ENCODE measurements around the gene SVOPL. TPM values are rescaled to one million over a fixed set of nuclear protein-coding genes. Genes with fewer than 3 reads are reported as not detected.

Gene SVOPL
- total RNA-seq, 2 experiments from 2014 or later: not detected

DNA sequence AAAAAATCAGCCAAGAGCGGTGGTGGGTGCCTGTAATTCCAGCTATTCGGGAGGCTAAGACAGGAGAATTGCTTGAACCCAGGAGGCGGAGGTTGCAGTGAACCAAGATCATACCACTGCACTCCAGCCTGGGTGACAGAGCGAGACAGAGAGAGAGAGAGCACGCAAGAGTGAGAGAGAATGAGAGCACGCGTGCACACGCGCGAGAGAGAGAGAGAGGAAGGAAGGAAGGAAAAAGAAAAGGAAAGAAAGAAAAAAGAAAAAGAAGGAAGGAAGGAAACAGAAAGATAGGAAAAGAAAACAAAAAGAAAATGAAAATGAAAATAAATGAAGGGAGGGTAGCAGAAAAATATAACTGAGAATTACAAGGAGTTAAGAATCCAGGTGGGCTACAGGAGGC lies 82.7 kb downstream of the SVOPL start:
- intact Hi-C loops (cut with micrococcal nuclease): no loop called here
- H3K27ac Mint-ChIP-seq: no peak overlapping the region
- no peak overlapping the region for H3K4me3 Mint-ChIP-seq
- no peaks in the 10 kb centered on the region for H3K4me1 Mint-ChIP-seq (ENCODE audit: low read depth)
- no peaks in the 10 kb centered on the region for H3K36me3 Mint-ChIP-seq
- ChIA-PET CTCF (no interaction called here), POLR2A (no interaction called here)
- H3K9me3 Mint-ChIP-seq: no peaks in the 10 kb centered on the region
- no peaks in the 10 kb centered on the region for H3K27me3 Mint-ChIP-seq
- DNase-seq: no peak

DNA sequence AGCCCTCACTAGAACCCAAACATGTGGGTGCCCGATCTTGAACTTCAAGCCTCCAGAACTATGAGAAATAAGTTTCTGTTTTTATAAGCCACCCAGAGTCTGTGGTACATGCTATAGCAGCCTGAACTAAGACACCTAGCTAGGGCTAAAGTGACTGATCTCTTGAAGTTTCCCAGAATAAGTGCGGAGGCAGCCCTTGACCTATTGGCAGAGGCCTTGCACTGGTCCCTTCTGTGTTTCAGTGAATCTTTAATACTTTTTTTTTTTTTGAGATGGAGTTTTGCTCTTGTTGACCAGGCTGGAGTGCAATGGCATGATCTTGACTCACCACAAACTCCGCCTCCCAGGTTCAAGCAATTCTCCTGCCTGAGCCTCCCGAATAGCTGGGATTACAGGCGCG lies 85.1 kb downstream of the SVOPL start:
- no peak overlapping the region for H3K27ac Mint-ChIP-seq
- H3K9me3 Mint-ChIP-seq: no peaks in the 10 kb centered on the region
- H3K36me3 Mint-ChIP-seq: no peaks in the 10 kb centered on the region
- intact Hi-C loops (cut with micrococcal nuclease): no loop called here
- no peak for DNase-seq
- no peak overlapping the region for H3K4me3 Mint-ChIP-seq
- H3K4me1 Mint-ChIP-seq (ENCODE audit: low read depth): no peaks in the 10 kb centered on the region
- no peaks in the 10 kb centered on the region for H3K27me3 Mint-ChIP-seq
- ChIA-PET POLR2A (no interaction called here), CTCF (interaction anchor here (0.6 kb wide), 1 partner anchor 155 kb away, joined by 3 read pairs; no protein-coding TSS in a partner anchor)

DNA sequence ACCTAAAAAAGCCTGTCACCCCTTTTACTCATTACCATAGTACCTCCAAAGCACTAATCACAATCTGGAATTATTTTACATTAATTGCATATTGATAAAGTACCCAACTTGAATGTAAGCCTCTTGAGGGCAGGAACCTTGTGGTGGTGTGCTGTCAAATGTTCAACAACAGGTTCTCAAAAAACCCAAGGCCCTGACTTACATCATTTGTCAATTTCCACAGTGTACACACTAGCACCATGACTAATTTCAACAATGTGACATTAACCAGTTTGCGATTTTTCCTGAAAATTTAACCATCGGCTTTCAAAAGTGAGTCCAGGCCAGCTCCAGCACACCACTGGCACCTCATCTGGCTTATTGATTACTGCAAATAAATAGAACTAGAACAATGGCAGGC lies 87.5 kb downstream of the SVOPL start:
- Mint-ChIP-seq H3K27ac (no peak overlapping the region), H3K9me3 (no peaks in the 10 kb centered on the region), H3K27me3 (no peaks in the 10 kb centered on the region), H3K4me1 (ENCODE audit: low read depth) (peaks cover under 1% of the 10 kb centered on the region), H3K36me3 (no peaks in the 10 kb centered on the region), H3K4me3 (no peak overlapping the region)
- ChIA-PET POLR2A (no interaction called here), CTCF (no interaction called here)
- no peak for DNase-seq
- intact Hi-C loops (cut with micrococcal nuclease): no loop called here

DNA sequence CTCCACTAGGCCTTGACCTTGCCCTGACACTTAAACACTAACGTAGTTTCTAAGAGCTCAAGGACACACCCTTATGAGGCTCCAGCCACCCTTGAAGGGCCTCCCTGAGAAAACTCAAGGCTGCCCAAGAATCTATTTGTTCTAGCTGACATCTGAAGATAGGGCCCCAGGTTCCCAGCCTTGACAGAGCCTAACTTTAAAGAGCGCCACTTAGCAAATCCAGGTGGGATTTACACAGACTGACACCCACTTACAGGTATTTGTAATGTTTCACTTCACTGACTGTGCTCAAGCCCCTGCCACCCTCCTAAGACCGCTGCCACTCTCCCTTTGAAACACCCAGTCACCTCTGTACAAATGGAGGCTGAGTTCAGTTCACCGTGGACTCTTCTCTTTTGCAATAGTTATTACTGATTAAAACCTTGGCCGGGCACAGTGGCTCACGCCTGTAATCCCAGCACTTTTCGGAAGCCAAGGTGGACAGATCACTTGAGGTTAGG lies 90.4 kb downstream of the SVOPL start:
- DNase-seq: no peak
- Mint-ChIP-seq H3K4me1 (ENCODE audit: low read depth) (peaks cover 15% of the 10 kb centered on the region), H3K27ac (no peak overlapping the region), H3K9me3 (no peaks in the 10 kb centered on the region), H3K27me3 (no peaks in the 10 kb centered on the region), H3K36me3 (no peaks in the 10 kb centered on the region), H3K4me3 (no peak overlapping the region)
- CTCF ChIA-PET: interaction anchor here (0.5 to 1.0 kb wide), 2 partner anchors 128 to 184 kb away, joined by 3 to 5 read pairs; no protein-coding TSS in a partner anchor
- POLR2A ChIA-PET: no interaction called here
- intact Hi-C loops (cut with micrococcal nuclease): no loop called here

DNA sequence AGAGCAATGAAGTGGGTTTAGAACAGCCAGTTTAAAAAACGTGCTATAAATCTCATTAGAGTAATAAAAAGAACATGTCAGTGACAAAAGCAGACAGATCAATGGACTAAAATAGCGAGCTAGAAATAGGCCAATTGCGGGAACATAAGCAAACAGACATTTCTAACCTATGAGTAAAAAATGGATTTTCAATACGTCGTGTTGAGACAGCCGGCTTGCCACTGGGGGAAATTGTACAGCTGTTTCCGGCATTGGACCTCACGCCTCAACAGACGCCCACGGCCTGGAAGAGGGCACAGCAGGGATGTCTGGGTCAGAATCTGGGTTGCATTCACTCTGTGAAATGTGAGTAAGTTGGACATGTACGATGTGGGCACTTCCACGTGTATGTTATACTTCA lies 92.9 kb downstream of the SVOPL start:
- Mint-ChIP-seq H3K4me1 (ENCODE audit: low read depth) (peaks cover 15% of the 10 kb centered on the region), H3K27me3 (no peaks in the 10 kb centered on the region), H3K9me3 (no peaks in the 10 kb centered on the region), H3K4me3 (no peak overlapping the region), H3K27ac (peak overlapping the region; percentile 36), H3K36me3 (no peaks in the 10 kb centered on the region)
- DNase-seq: peak; percentile 80
- intact Hi-C loops (cut with micrococcal nuclease): loop anchor here (2.0 to 5.0 kb wide), 3 partner anchors 17 to 146 kb away; partner anchors contain the start of gene TRIM24
- POLR2A ChIA-PET: no interaction called here
- CTCF ChIA-PET: interaction anchor here (0.5 kb wide), 1 partner anchor 108 kb away, joined by 5 read pairs; no protein-coding TSS in a partner anchor

DNA sequence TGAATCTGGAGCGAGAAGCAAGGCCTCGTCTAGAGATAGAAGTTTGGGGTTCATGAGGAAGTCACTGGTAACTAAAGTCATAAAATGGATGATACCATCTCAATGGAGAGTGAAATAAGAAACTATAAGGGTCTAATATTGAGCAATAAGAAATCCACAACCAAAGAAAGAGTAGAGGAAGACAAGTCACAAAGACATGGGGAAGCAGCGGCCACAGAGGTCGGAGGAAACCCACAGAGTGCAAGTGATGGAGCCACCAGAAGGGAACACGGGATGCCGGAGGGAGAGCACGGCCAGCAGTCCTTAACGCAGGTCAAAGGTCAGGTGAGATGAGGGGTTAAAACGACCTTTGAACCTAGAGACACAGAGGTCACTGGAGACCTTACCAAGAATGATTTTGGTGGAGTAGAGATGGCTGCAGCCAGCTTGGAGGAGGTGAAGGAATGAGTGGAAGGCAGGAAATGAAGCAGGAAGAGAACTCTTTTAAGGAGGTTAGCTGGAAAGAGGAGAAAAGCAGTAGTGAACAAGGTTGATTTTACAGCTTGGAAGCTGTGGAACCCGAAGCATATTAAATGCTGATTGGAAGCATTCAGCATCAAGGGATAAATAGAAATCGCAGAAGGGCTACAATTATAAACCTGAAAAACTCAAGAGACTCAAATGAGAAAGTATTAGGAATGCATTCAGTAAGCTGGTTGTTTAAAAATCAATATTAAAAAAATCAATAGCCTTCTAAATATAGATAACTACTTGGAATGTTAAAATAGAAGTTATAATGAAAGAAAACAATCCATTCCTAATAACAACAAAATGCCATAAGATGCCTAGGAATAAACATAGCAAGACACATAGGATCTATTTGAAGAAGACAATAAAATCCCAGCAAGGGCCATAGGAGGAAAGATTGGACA lies 93.7 kb downstream of the SVOPL start:
- Mint-ChIP-seq H3K9me3 (no peaks in the 10 kb centered on the region), H3K27ac (no peak overlapping the region), H3K36me3 (no peaks in the 10 kb centered on the region), H3K4me1 (ENCODE audit: low read depth) (peaks cover 15% of the 10 kb centered on the region), H3K27me3 (no peaks in the 10 kb centered on the region), H3K4me3 (no peak overlapping the region)
- POLR2A ChIA-PET: no interaction called here
- CTCF ChIA-PET: interaction anchor here (0.5 kb wide), 1 partner anchor 109 kb away, joined by 5 read pairs; no protein-coding TSS in a partner anchor
- no peak for DNase-seq
- intact Hi-C loops (cut with micrococcal nuclease): loop anchor here (2.0 to 5.0 kb wide), 3 partner anchors 17 to 145 kb away; partner anchors contain the start of gene TRIM24

DNA sequence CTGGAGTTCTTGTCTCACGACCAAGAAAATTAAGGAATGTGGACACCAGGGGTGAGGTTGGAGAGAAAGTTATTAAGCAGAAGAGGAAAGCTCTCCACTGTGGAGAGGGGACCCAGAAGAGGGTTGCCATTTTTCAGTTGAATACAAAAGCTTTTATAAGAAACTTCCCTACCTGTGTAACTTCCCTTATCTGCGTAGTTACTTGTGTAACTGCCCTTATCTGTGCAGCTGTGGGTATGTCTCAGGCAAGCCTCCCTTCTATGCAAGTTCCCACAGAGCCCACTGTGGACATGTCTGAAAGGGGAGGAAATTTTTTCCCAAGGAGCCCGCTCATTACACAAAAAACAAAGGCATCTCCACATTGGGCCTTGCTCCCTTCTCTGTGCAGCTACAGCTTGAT lies 94.9 kb downstream of the SVOPL start:
- Mint-ChIP-seq H3K4me3 (no peak overlapping the region), H3K4me1 (ENCODE audit: low read depth) (peaks cover 15% of the 10 kb centered on the region), H3K27me3 (peaks cover 1% of the 10 kb centered on the region), H3K27ac (no peak overlapping the region), H3K9me3 (no peaks in the 10 kb centered on the region), H3K36me3 (no peaks in the 10 kb centered on the region)
- CTCF ChIA-PET: no interaction called here
- no peak for DNase-seq
- intact Hi-C loops (cut with micrococcal nuclease): loop anchor here (5.0 kb wide), 1 partner anchor 144 kb away; the partner anchor contains the start of gene TRIM24
- POLR2A ChIA-PET: no interaction called here

DNA sequence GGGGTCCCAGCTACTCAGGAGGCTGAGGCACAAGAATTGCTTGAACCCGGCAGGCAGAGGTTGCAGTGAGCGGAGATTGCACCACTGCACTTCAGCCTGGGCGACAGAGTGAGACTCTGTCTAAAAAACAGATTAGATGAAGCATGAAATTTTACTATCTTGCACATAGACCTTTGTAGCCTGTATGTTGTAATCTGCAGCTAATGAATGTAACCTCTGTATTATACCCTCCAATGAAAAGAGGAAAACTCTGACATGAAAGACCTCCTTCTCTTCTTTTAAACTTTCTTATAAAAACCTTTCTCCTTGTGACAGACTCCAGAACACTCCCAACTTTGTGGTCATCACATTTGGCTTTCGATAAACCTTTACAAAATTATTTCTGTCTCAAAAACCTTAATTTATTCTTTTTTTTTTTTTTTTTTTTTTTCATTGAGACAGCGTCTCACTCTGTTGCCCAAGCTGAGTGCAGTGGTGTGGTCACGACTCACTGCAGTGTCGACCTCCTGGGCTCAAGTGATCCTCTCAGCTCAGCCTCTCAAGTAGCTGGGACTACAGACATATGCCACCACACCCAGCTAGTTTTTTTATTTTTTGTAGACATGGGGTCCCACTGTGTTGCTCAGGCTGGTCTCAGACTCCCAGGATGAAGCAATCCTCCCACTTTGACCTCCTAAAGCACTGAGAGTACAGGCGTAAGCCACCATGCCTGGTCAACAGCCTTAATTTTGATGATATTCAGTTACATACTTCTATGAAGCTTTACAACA lies 97.4 kb downstream of the SVOPL start:
- CTCF ChIA-PET: interaction anchor here (0.6 to 0.7 kb wide), 2 partner anchors 24 to 173 kb away, joined by 3 read pairs; no protein-coding TSS in a partner anchor
- no peaks in the 10 kb centered on the region for H3K9me3 Mint-ChIP-seq
- H3K27me3 Mint-ChIP-seq: peaks cover 7% of the 10 kb centered on the region
- POLR2A ChIA-PET: no interaction called here
- H3K27ac Mint-ChIP-seq: no peak overlapping the region
- no peak overlapping the region for H3K4me3 Mint-ChIP-seq
- intact Hi-C loops (cut with micrococcal nuclease): no loop called here
- H3K36me3 Mint-ChIP-seq: no peaks in the 10 kb centered on the region
- DNase-seq: no peak
- H3K4me1 Mint-ChIP-seq (ENCODE audit: low read depth): peaks cover 15% of the 10 kb centered on the region

DNA sequence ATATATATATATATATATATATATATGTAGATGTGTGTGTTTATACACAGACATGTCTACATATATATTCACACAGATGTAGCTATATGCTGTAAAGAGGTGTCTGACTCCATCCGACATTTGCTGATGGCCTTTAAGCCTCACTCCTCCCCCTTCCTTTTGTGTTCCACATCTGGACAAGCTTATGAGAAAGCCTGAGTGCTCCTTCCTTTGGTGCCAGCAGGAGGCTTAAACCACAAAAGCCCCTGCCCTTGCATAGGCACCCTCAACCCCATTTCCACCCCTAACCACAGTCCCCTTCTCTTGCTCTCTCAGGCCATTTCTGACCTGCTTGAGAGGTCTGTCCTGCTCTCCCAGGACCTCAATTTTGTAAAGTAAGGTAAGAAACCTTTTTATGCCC lies 98.7 kb downstream of the SVOPL start:
- Mint-ChIP-seq H3K4me1 (ENCODE audit: low read depth) (peaks cover 4% of the 10 kb centered on the region), H3K36me3 (no peaks in the 10 kb centered on the region), H3K27me3 (peaks cover 7% of the 10 kb centered on the region), H3K27ac (no peak overlapping the region), H3K4me3 (no peak overlapping the region), H3K9me3 (no peaks in the 10 kb centered on the region)
- CTCF ChIA-PET: no interaction called here
- POLR2A ChIA-PET: no interaction called here
- no peak for DNase-seq
- intact Hi-C loops (cut with micrococcal nuclease): no loop called here

DNA sequence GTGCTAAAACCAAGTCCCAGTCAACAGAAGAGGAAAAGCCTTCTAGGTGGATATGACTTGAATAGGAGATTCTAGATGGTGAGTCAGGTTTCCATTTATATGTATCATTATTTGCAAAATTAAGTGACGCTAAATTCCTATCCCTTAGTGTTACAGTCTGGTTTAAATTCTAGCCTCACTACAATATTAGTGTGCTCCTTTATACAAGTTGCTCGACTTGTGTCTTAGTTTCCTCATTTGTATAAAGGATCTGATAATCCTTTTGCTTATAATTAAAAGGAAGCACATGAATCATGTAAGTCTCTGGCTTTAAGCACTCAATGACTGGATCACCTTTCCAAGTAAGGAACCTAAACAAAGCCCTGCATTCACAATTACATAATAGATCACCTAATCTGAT lies 105.7 kb downstream of the SVOPL start:
- POLR2A ChIA-PET: no interaction called here
- Mint-ChIP-seq H3K36me3 (no peaks in the 10 kb centered on the region), H3K27ac (no peak overlapping the region), H3K27me3 (peaks cover 3% of the 10 kb centered on the region), H3K4me1 (ENCODE audit: low read depth) (no peaks in the 10 kb centered on the region), H3K4me3 (no peak overlapping the region), H3K9me3 (no peaks in the 10 kb centered on the region)
- CTCF ChIA-PET: no interaction called here
- intact Hi-C loops (cut with micrococcal nuclease): no loop called here
- no peak for DNase-seq

DNA sequence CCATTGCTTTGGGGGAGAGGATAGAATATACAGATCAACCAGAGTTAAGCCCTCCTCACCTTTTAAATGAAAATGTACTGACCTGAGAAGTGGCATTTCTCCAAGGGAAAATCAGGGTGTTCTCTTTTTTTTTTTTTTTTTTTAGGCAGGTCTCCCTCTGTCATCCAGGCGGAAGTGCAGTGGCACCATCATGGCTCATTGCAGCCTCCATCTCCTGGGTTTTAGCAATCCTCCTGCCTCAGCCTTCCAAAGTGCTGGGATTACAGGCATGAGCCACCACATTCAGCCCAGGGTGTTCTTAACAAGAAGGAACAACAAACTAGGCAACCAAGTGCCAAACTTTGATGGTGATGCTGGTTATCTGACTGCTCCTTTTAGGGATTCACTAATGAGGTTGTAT lies 111.0 kb downstream of the SVOPL start:
- POLR2A ChIA-PET: no interaction called here
- intact Hi-C loops (cut with micrococcal nuclease): no loop called here
- no peak for DNase-seq
- Mint-ChIP-seq H3K27ac (no peak overlapping the region), H3K9me3 (no peaks in the 10 kb centered on the region), H3K4me1 (ENCODE audit: low read depth) (no peaks in the 10 kb centered on the region), H3K27me3 (no peaks in the 10 kb centered on the region), H3K36me3 (peaks cover 23% of the 10 kb centered on the region), H3K4me3 (no peak overlapping the region)
- CTCF ChIA-PET: no interaction called here

DNA sequence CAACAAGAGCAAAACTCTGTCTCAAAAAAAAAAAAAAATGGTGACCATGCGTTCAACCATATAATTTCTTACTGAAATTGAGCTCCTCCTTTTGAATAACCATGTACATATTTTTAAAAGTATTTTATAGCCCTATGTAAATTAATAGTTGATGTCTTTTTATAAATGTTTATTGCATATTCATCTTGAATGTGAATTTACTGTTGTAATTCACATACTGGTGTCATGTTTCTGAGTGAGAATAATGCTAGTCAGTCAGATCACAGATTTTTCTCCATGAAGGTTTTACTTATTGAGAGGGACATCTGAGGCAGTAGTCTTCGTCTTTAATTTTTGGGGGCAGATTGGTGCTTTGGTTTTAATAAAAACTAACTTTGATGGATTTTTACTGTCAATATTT lies 112.2 kb downstream of the SVOPL start:
- CTCF ChIA-PET: interaction anchor here (0.7 kb wide), 1 partner anchor 269 kb away, joined by 5 read pairs; no protein-coding TSS in a partner anchor
- intact Hi-C loops (cut with micrococcal nuclease): no loop called here
- Mint-ChIP-seq H3K9me3 (no peaks in the 10 kb centered on the region), H3K36me3 (peaks cover 34% of the 10 kb centered on the region), H3K27ac (no peak overlapping the region), H3K27me3 (no peaks in the 10 kb centered on the region), H3K4me1 (ENCODE audit: low read depth) (no peaks in the 10 kb centered on the region), H3K4me3 (no peak overlapping the region)
- no peak for DNase-seq
- POLR2A ChIA-PET: no interaction called here

Measured in activated CD4-positive, alpha-beta memory T cell treated with anti-CD3 and anti-CD28 coated beads for 36 hours (primary cell).